Subcutaneous adipose tissue (tissue), 4 donors: ENCODE measurements around the gene HSP90AB1. TPM values are rescaled to one million over a fixed set of nuclear protein-coding genes. Genes with fewer than 3 reads are reported as not detected.

Source experiments
- CTCF ChIP-seq: fragments of 450-650 bp; IDR thresholded peaks from one replicate; pipeline ENCODE4 v1.5.1; 2016; ENCODE audit warnings: low read depth, mild to moderate bottlenecking, control low read depth, antibody characterized with exemption, moderate library complexity
- total RNA-seq, 4 donors: library from RNA; depleted of rRNA; stranded (reverse); fragments of >200 nt; gene quantifications; one replicate each; pipeline ENCODE4 v1.1.0, GENCODE V29; 2016

HSP90AB1 gene
- total RNA-seq, 4 donors from 2014 or later, result 457 to 750 (median 477) TPM

DNA sequence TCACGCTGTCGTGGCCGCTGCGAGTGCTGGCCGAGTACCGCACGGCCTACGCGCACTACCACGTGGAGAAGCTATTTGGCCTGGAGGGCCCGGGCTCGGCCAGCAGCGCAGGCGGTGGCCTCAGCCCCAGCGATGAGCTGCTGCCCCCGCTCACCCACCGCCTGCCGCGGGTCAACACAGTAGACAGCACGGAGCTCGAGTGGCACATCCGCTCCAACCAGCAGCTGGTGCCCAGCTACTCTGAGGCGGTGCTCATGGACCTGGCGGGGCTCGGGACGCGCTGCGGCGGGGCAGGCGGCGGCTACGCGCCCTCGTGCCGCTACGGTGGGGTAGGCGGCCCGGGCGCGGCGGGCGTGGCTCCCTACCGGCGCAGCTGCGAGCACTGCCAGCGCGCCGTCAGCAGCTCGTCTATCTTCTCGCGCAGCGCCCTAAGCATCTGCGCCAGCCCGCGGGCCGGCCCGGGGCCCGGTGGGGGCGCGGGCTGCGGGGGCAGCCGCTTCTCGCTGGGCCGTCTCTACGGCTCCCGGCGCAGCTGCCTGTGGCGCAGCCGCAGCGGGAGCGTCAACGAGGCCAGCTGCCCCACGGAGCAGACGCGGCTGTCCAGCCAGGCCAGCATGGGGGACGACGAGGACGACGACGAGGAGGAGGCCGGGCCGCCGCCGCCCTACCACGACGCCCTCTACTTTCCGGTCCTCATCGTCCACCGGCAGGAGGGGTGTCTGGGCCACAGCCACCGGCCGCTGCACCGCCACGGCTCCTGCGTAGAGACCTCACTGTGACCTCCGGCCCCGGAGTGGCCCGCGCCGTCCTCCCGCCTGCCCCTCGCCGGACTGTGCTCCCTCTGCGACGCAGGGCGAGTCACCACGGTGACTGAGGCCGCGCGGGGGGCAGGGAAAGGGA lies 29.1 kb downstream of the HSP90AB1 start:
- no peak for TF ChIP-seq CTCF

DNA sequence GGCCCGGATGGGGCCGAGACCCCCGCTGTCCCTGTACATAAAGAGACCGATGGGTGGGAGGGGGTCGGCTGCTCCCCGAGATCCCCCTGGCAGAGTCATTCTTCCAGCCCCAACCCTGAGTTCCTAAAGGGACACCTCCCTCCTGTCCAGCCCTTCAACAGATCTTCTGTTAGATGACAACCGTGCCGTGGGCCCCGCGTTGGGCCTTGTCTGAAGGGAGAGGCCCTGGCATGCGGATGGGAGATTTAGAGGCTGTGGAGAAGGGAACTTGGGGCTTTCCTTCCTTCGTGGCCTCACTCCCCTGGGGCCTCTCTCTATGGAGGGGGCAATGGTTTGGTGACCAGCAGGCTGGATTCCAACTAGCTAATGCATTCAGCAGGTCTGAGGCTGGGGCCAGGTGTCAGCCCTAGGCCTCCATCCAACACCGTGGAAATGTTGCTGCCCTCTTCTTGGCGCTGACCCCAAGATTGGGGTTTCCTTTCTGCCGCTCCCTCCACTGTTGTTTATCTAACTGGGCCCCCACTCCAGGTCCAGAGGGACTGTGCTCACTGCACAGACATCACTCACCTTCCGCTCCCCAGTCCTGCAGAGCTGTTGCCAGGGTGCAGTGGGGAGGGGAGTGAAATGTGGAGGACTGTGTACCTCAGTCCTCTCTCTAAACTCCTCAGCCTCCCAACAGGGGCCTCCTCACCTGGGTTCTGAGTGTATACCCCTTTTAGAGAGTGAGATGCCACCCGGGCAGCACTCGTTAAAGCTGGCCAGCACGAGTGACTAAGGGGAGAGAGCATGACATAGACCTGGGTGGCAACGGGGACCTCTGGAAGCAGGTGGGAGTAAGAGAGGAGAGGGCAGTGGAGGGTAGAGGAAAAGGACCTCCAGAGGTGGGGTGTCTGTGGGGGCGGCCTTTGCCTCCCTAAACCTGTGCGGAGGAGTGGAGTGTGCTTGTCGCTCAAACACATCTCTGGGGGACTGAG lies 30.1 kb downstream of the HSP90AB1 start:
- TF ChIP-seq CTCF, result no peak

DNA sequence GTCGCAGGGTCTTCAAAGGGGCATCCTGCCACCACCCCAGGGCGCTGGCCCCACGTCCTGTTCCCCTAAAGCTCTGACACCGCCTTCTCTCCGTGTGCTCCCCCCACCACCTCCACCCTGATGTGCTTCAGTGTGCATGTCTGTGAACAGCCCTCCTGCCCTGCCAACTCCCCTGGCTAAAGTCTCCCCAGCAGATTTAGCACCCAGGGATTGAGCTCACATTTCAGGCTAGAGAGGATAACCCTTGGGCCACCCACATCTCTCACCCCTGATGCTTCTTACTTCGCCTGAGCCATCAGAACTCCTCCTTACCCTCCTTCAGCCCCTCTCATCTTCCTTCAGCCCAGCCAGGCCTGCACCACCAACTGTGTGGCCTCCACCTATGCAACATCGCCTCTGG lies 30.9 kb downstream of the HSP90AB1 start:
- no peak for TF ChIP-seq CTCF

- TF ChIP-seq CTCF, result no peak
Observed at GRCh38 chr6:44278315-44278714, 31.4 kb downstream of the HSP90AB1 start.

DNA sequence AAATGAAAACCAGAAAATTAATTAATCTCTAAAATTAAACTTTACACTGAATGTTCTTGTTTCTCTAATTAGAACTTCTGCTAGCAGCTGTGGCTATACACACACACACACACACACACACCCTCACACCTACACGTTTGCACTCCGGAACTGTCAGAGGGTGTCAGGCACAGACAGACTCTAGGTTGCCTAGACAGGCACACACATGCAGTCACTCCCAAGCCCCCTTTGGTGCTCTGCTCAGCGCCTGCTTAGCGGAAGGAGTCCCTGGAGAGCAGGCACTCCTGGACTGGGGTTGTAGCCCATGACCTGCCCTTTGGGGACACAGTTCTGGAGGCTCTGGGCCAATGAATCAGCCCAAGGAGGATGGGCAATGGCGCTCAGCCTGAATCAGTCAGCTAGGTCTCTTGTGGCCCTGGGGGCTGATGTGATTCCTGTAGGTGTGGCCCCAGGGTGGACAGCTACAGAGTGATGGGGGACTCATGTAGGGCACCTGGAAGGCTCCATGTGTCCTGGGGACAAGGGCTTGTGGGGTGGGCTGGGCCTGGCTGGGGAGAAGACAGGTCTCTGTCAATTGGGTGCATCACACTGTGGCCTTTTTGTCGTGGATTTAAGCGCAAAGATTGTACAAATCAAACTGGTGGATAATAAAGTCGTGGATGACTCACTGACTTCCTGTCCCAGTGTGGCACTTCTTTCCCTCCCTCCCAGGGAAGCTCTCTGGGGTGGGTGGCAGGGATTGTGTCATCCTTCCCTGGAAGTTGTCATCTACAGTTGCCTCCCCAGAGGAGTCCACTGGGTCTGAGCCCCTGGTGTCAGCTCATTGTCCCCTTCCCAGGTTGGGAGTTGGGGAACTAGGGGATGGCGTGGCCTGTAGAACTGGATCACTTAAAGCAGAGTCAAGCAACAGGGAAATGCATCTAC lies 32.1 kb downstream of the HSP90AB1 start:
- no peak for TF ChIP-seq CTCF

- TF ChIP-seq CTCF, result no peak
Observed at GRCh38 chr6:44284121-44284520, 37.2 kb downstream of the HSP90AB1 start.
